Anterior cingulate cortex (tissue), 58 donors: ENCODE results near the gene MINDY4B.
"Not testable (repeated sequence)": the region's sequence is repeated elsewhere in the genome, so short reads cannot be mapped to it uniquely, and the experiment has no call there.

Experiments used
- DNase-seq, 58 donors: peaks; one replicate each; lab custom pipeline; 2025; lab: John Stamatoyannopoulos, UW

MINDY4B gene

DNA sequence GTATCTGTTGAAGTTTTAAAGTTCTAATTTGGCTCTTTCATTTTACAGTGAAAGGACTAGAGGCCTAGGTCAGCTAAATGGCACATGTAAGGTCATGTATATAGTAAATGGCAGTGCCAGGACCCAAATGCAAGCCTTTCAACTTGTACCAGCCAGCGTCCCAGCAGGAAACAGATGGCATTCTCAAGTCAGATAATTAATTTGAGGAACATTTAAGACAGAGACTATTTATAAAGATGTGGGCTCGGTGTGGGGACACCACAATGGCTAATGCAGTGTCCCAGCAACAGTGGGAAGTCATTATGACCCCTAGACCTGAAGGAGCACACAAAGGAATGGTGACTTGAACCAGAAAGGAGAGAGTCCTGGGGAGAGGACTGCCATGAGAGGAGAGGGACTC lies 6.1 kb downstream of the MINDY4B start:
- DNase-seq = no peak

GRCh38 chr3:150898046-150898754 lies 7.0 kb downstream of the MINDY4B start:
- DNase-seq = peak in 1 of 58 donors; percentile 6

DNA sequence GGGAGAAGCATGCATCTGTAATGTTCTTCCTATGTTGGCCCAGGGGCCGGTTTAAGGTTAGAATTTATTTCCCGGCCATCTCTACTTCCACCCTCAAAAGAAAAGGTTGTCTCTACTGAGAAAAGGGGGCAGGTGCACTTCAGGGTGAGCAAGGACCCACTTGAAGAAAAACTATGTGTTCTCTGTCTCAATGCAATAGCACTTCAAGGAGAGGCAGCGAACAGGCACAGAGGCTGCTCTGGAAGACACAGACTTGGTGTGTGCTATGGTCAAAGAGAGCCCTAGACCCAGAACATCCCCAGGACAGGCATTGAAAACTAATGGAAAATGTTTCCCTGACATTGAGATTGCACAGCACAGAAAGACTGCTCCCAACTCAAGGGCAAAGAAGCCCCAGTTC lies 7.6 kb downstream of the MINDY4B start:
- no peak for DNase-seq

DNA sequence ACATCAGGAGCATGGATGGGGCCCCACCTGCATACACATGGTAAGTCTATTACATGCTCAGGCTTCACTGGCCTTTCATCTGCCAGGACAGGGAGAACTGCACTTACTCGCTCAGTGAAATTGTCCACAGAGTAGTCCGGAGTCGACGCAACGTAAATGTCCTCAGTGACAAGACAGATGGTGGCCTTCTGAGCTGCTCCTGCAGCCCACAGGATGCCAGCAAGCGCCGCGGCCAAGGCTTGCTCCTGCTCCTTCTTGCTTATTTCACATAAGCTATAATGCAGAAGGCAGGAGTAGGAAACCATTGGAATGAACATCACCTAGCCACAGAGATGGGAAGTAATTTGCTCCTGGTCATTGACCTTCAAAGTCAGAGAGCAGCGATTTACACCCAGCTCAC lies 14.4 kb downstream of the MINDY4B start:
- DNase-seq = no peak

DNA sequence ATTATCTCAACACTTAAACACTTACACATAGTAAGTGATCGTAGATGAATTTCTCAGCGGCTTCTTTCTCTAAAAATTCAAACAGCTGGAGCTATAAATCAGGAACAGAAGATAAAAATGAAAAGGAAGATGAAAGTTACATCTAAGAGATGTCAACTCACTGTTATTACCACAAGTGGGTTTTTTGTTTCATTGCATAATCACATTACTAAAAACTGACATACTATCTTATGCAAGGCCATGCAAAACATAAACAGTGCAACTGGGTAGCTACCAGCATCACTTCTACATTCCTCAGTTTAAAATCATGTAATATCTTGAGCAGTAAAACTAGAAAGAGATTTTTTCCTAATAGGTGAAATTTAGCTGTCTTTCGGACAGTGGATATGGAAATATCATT lies 14.9 kb downstream of the MINDY4B start:
- no peak for DNase-seq

GRCh38 chr3:150889106-150889505 lies 16.1 kb downstream of the MINDY4B start:
- DNase-seq = no peak

GRCh38 chr3:150887031-150887430 lies 18.2 kb downstream of the MINDY4B start:
- no peak for DNase-seq

DNA sequence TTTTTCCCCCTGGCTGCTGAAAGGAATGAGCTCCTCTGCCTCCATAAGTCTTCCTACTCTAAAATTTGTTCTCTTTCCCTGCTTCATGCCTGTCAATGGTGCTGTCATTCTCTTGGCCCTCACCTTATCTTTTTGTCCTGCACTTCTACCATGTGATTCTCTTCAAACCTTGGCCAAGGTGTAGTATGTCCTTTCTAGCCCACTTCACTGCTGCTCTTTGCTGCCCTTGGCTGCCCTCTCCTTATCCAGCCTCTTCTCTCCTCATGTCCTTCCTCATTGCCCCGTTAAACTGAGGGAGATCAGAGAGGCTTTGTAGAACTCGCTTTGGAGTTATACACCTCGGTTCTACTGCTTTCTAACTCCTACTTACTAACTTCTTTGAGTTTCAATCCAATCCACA lies 19.7 kb downstream of the MINDY4B start:
- no peak for DNase-seq

DNA sequence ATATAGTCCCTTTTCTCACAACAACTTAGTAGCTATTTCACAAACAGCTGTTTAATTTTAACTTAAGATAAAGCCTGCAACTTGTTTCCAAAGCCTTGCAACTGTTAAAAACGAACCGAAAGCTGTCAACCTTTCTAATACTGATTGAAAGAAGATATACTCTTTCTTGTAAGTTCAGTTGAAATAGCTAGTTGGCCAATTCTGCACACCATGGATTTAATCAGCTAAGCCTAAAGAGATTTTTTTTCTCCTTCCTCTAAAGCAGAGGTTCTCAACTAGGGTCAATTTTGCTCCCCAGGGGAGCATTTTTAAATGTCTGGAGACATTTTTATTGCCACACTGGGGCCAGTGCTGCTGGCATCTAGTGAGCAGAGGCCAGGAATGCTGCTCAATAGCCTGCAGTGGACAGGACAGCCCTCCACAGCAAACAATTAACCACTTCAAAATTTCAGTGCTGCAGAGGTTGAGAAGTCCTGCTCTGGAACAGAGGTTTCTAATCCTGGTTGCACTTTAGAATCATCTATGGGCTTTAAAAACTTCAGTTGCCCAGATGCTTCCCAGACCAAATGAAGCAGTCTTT lies 26.2 kb downstream of the MINDY4B start:
- DNase-seq = no peak

GRCh38 chr3:150878290-150878689 lies 26.9 kb downstream of the MINDY4B start:
- DNase-seq = no peak

DNA sequence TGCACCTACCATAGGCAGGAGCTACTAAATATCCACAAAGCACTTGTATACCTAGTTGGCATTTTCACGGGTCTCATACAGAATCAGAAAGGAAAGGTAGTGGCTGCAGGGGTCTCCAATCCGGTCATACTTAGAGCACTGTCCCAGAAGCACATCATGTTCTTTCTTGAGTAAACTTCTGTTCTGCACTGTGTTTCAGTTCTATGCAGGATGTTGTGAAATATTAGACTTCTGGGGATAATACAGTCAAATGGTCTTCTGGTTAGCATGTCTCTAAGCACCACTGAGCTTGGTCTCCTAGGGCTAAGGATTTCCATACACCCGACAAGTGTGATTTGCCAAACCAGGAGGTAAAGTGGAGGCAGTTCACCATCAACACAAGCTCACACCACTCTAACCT lies 27.9 kb downstream of the MINDY4B start:
- DNase-seq = no peak

GRCh38 chr3:150876611-150877265 lies 28.5 kb downstream of the MINDY4B start:
- peak in 13 of 58 donors; percentile 0 to 64 (median 12) for DNase-seq

GRCh38 chr3:150875548-150875947 lies 29.7 kb downstream of the MINDY4B start:
- DNase-seq = no peak

DNA sequence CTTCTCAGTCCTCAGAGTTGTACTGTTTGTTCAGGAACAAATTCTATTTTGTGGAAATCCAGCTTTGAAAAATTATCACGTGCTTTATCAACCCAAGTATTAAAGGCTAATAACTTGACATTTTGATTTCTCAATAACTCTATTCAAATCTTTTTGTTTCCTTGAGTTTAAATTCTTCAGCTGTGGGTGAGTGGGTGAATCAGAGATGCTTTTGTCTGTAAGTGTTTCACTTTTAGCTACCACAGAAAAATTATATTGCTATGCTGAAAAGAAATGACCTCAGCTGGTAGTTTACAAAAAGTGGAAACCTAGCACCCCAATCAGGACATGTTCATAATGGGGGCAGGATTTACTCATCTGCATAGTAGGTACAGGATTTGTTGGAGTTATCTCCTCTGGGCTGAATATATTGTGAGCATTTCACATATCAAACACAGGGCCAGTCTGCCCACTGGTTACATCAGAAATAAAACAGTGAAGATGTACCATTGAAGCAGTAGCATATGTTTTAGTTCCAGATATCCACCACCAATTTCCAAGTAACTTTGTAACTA lies 30.5 kb downstream of the MINDY4B start:
- no peak for DNase-seq

GRCh38 chr3:150871192-150871591 lies 34.0 kb downstream of the MINDY4B start:
- DNase-seq = no peak

GRCh38 chr3:150870406-150870805 lies 34.8 kb downstream of the MINDY4B start:
- no peak for DNase-seq

DNA sequence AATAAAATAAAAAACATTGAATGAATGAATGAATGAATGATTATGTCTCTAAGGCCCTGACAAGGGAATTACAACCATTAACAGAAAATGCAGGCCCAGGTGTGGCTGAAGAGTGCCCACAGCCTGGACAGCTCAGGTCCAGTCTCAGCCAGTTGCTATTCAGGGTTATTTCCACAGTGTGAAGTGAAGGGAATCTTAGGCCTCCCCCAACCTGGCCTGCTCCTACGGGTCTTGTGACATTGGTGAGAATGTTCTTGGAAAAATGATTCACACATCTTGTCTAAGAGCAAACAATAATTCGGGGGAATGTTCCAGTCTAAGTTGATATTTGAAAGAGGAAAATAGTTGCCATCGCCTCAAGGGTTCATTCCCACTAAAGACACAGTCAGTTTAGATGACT lies 37.0 kb downstream of the MINDY4B start:
- no peak for DNase-seq

DNA sequence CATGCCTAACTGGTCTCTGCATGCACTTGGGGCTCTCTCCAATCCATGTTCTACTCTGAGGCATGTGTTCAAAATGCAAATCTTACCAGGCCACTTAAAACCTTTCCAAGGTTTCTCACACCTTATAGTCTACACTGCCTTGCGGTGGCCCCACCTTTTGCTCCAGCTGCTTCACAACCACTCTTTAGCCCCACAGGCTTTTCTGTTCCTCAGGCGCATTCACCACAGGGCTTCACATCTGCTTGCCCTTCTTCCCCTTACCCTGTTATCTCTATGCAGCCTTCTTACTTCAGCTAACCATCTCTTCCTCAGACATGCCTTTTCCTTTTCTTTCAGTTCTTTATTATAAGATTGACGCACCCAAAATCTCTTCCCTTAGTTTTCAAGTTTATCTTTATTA lies 37.8 kb downstream of the MINDY4B start:
- DNase-seq = no peak

- DNase-seq = not testable (repeated sequence)
Observed at GRCh38 chr3:150863921-150864320, 41.3 kb downstream of the MINDY4B start.

DNA sequence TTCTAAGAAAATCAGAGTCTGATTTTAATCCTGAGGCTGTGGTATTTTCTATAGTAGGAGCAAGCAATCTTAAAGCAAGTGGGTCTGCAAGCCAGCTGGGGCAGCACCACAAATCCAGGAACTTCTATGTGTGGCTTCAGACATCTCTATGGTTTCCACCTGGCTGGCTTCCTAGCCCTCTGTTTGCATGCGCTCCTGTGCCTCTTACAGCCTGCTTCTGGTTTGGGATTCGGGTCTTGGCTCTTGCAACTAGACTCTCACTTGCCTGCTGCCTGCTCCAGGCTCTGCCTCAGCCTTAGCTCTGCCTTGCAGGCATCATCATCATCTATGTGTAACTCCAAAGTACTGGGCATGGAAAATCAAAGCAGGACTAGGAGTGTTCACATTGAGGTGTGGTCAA lies 43.4 kb downstream of the MINDY4B start:
- no peak for DNase-seq

DNA sequence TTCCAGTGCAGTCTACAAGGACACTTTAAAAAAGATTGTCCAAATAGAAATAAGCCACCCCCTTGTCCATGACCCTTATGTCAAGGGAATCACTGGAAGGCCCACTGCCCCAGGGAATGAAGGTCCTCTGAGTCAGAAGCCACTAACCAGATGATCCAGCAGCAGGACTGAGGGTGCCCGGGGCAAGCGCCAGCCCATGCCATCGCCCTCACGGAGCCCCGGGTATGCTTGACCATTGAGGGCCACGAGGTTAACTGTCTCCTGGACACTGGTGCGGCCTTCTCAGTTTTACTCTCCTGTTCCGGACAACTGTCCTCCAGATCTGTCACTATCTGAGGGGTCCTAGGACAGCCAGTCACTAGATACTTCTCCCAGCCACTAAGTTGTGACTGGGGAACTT lies 47.3 kb downstream of the MINDY4B start:
- DNase-seq = not testable (repeated sequence)

DNA sequence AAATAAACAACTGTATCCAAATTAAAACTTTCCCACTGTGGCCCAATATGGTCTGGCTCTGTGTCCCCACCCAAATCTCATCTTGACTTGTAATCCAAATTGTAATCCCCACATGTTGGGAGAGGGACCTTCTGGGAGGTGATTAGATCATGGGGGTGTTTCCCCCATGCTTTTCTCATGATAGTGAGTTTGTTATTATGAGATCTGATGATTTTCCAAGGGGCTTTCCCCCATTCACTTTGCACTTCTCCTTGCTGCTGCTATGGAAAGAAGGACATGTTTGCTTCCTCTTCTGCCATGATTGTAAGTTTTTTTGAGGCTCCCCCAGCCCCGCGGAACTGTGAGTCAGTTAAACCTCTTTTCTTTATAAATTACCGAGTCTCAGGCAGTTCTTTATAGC lies 55.0 kb downstream of the MINDY4B start:
- DNase-seq = no peak
